HL-60 (cell line): Measurements from ENCODE around the gene ST6GALNAC1.

Experiments used
- DNase-seq, 2 experiments: peaks; one replicate each; pipeline ENCODE4 v3.0.0-alpha.2; 2010 to 2020; ENCODE audit warnings: low read depth in 1 of 2, low spot score in 1 of 2
- H3K27ac ChIP-seq: fragments of 250-450 bp; sonication (Bioruptor Pico); replicated peaks from 2 replicates; pipeline ENCODE4 v1.5.1; 2020; ENCODE audit warnings: mild to moderate bottlenecking, moderate library complexity
- H3K27me3 ChIP-seq: fragments of 250-450 bp; sonication (Bioruptor Pico); 2 replicates; pipeline ENCODE4 v1.5.1; 2021; ENCODE audit warnings: mild to moderate bottlenecking, moderate library complexity; ENCODE audit not compliant: insufficient read depth, poor library complexity, severe bottlenecking
- H3K4me3 ChIP-seq: replicated peaks from 2 replicates; pipeline ENCODE4 v1.5.1; 2011; ENCODE audit warnings: mild to moderate bottlenecking, control low read depth, low read length; ENCODE audit not compliant: insufficient read depth
- GABPA ChIP-seq: IDR thresholded peaks from 2 replicates; pipeline ENCODE4 v1.6.1; 2012; ENCODE audit warnings: low read depth
- POLR2AphosphoS5 ChIP-seq: IDR thresholded peaks from 2 replicates; pipeline ENCODE4 v1.6.1; 2012; ENCODE audit warnings: low read depth
- REST ChIP-seq: IDR thresholded peaks from 2 replicates; pipeline ENCODE4 v1.6.1; 2012; ENCODE audit warnings: low read depth; ENCODE audit not compliant: insufficient replicate concordance
- SPI1 ChIP-seq: IDR thresholded peaks from 2 replicates; pipeline ENCODE4 v1.6.1; 2012; ENCODE audit warnings: low read depth, mild to moderate bottlenecking, borderline replicate concordance
- TF ChIP-seq, protein P1 (sequence below): IDR thresholded peaks from one replicate; pipeline ENCODE4 v1.5.1; 2011; ENCODE audit warnings: low read length, control low read depth, inconsistent platforms; ENCODE audit not compliant: insufficient read depth

Gene ST6GALNAC1

GRCh38 chr17:76667491-76667755 is 23.9 kb upstream of the ST6GALNAC1 start:
- DNase-seq, result no peak
- H3K27me3 ChIP-seq, result no peaks in the 10 kb centered on the region
- no peak overlapping the region for H3K27ac ChIP-seq
- no peak for TF ChIP-seq POLR2AphosphoS5
- no peak for TF ChIP-seq REST
- no peak for TF ChIP-seq SPI1
- TF ChIP-seq, protein P1, sequence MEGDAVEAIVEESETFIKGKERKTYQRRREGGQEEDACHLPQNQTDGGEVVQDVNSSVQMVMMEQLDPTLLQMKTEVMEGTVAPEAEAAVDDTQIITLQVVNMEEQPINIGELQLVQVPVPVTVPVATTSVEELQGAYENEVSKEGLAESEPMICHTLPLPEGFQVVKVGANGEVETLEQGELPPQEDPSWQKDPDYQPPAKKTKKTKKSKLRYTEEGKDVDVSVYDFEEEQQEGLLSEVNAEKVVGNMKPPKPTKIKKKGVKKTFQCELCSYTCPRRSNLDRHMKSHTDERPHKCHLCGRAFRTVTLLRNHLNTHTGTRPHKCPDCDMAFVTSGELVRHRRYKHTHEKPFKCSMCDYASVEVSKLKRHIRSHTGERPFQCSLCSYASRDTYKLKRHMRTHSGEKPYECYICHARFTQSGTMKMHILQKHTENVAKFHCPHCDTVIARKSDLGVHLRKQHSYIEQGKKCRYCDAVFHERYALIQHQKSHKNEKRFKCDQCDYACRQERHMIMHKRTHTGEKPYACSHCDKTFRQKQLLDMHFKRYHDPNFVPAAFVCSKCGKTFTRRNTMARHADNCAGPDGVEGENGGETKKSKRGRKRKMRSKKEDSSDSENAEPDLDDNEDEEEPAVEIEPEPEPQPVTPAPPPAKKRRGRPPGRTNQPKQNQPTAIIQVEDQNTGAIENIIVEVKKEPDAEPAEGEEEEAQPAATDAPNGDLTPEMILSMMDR, result no peak
- no peak for TF ChIP-seq GABPA
- H3K4me3 ChIP-seq, result no peak overlapping the region

DNA sequence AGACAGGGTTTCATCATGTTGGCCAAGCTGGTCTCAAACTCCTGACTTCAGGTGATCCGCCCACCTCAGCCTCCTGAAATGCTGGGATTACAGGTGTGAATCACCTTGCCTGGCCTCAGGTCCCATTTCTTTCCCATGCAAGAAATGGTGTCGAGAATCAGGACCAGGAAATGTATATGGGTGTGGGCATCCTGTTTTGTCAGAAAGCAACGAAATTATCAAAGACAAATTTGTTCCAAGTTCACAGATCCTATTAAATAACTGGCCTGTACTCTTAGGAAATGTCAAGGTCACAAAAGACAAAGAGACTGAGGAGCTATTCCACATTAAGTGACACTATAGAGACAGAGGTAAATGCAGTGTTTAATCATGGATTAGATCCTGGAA is 17.1 kb upstream of the ST6GALNAC1 start:
- H3K27me3 ChIP-seq, result no peaks in the 10 kb centered on the region
- TF ChIP-seq, protein P1, result no peak
- TF ChIP-seq GABPA, result no peak
- no peak for TF ChIP-seq SPI1
- no peak for TF ChIP-seq POLR2AphosphoS5
- TF ChIP-seq REST, result no peak
- DNase-seq, result no peak
- no peak overlapping the region for H3K4me3 ChIP-seq
- no peak overlapping the region for H3K27ac ChIP-seq

DNA sequence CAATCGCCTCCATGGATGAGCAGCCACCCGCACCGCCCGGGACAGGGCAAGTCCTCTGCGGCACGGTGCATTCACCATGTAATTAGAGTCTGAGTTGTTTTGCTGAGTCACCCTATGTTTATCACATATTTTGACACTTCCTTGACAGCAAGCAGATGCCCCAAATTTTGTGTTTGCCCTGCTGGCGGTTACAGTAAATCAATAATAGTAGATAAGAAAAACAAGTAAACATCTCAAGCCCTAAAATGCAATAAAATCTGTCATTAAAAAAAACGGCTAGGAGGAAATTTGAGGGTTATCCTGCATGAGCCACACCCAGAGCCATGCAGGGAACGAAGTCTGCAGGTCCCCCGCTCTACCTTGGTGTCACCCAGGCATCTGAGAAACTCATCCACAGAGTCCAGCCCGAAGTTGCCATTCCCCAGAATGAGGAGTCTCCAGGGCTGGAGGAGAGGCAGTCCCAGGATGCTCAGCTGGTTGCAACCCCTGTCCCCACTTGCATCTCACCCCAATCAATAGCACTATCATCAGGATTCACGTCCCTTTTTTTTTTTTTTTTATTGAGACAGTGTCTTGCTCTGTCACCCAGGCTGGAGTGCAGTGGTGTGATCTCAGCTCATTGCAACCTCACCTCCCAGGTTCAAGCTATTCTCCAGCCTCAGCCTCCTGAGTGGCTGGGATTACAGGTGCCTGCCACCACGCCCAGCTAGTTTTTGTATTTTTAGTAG is 16.5 kb upstream of the ST6GALNAC1 start:
- TF ChIP-seq SPI1, result no peak
- DNase-seq, result peak in 1 of 2 experiments; percentile 42
- no peaks in the 10 kb centered on the region for H3K27me3 ChIP-seq
- no peak overlapping the region for H3K27ac ChIP-seq
- no peak overlapping the region for H3K4me3 ChIP-seq

GRCh38 chr17:76658242-76658662 is 14.7 kb upstream of the ST6GALNAC1 start:
- TF ChIP-seq, protein P1, result no peak
- TF ChIP-seq SPI1, result no peak
- no peak for TF ChIP-seq GABPA
- no peak for TF ChIP-seq REST
- no peak for TF ChIP-seq POLR2AphosphoS5
- Histone ChIP-seq H3K27ac (no peak overlapping the region), H3K27me3 (no peaks in the 10 kb centered on the region), H3K4me3 (no peak overlapping the region)
- DNase-seq, result no peak
